Activated CD4-positive, alpha-beta T cell treated with anti-CD3 and anti-CD28 coated beads for 4 hours (primary cell): ENCODE data around the gene OR6B1.

Experiments used
- DNase-seq, 2 donors: peaks; one replicate each; pipeline ENCODE4 v3.0.0-alpha.2; 2020

Gene OR6B1

GRCh38 chr7:144000020-144000419, at the start of gene OR6B1:
Gene OR6B1, plus strand, starts transcription at chr7:144000320. Its CDS starts 3,677 bp downstream, at chr7:144003997.
- no peak for DNase-seq

GRCh38 chr7:143953421-143953820, 46.7 kb upstream of the OR6B1 start:
- no peak for DNase-seq

- no peak for DNase-seq
Measured at GRCh38 chr7:143954135-143954534, 46.0 kb upstream of the OR6B1 start.

GRCh38 chr7:143954544-143954943, 45.6 kb upstream of the OR6B1 start, which contains the start of gene OR2F1:
Gene OR2F1, plus strand, starts transcription at chr7:143954844. Its CDS starts 5,127 bp downstream, at chr7:143959971.
- no peak for DNase-seq

- no peak for DNase-seq
Measured at GRCh38 chr7:143958781-143959180, 41.3 kb upstream of the OR6B1 start.

GRCh38 chr7:143960813-143961610, 39.1 kb upstream of the OR6B1 start:
- no peak for DNase-seq

- DNase-seq = no peak
Measured at GRCh38 chr7:143965280-143965679, 34.8 kb upstream of the OR6B1 start.

GRCh38 chr7:143967398-143967797, 32.7 kb upstream of the OR6B1 start:
- DNase-seq = no peak

- no peak for DNase-seq
Measured at GRCh38 chr7:143973870-143974416, 26.2 kb upstream of the OR6B1 start.

GRCh38 chr7:143974459-143974858, 25.7 kb upstream of the OR6B1 start:
- DNase-seq = no peak

GRCh38 chr7:143975617-143976016, 24.5 kb upstream of the OR6B1 start:
- DNase-seq = no peak

- no peak for DNase-seq
Measured at GRCh38 chr7:143978585-143978984, 21.5 kb upstream of the OR6B1 start.

- DNase-seq = no peak
Measured at GRCh38 chr7:143979359-143979758, 20.8 kb upstream of the OR6B1 start.

GRCh38 chr7:143979998-143980397, 20.1 kb upstream of the OR6B1 start:
- DNase-seq = no peak

- no peak for DNase-seq
Measured at GRCh38 chr7:143980746-143981510, 19.2 kb upstream of the OR6B1 start.

- DNase-seq = no peak
Measured at GRCh38 chr7:143983960-143984359, 16.2 kb upstream of the OR6B1 start.

- DNase-seq = no peak
Measured at GRCh38 chr7:143987513-143987912, 12.6 kb upstream of the OR6B1 start.

- no peak for DNase-seq
Measured at GRCh38 chr7:143988976-143989745, 11.0 kb upstream of the OR6B1 start.

- no peak for DNase-seq
Measured at GRCh38 chr7:143992670-143993069, 7.5 kb upstream of the OR6B1 start.

GRCh38 chr7:143993924-143994323, 6.2 kb upstream of the OR6B1 start:
- no peak for DNase-seq

- DNase-seq = no peak
Measured at GRCh38 chr7:144001543-144001942, 1.4 kb downstream of the OR6B1 start.

GRCh38 chr7:144004703-144005102, 4.6 kb downstream of the OR6B1 start:
- no peak for DNase-seq
